ENCODE results near the gene COL26A1. TPM values are rescaled to one million over a fixed set of nuclear protein-coding genes. Genes with fewer than 3 reads are reported as not detected.

The COL26A1 gene
- total RNA-seq, 1 experiment from 2014 or later = 42.6 TPM

- Histone ChIP-seq H3K4me1 (ENCODE audit: insufficient read depth, low read length) (peaks cover 3% of the 10 kb centered on the region; the same call in 1 of the 2 replicates), H3K18ac (ENCODE audit: insufficient read length, low read depth, low read length) (no peak overlapping the region), H3K4me2 (ENCODE audit: insufficient read depth, insufficient read length, low read length) (no peak overlapping the region), H3K23me2 (ENCODE audit: insufficient read length, low read depth, low read length, poor library complexity, severe bottlenecking) (no peaks in the 10 kb centered on the region), H4K20me1 (ENCODE audit: control insufficient read depth, insufficient read depth, insufficient read length) (no peaks in the 10 kb centered on the region), H2BK120ac (ENCODE audit: low read depth, low read length, poor library complexity, severe bottlenecking) (no peak overlapping the region), H3K14ac (ENCODE audit: insufficient read depth, low read length) (no peak overlapping the region), H3K4ac (ENCODE audit: low read depth, low read length) (no peak overlapping the region), H3K27me3 (ENCODE audit: insufficient read depth, low read length) (no peaks in the 10 kb centered on the region), H4K5ac (ENCODE audit: insufficient read length, low read depth, low read length) (no peak overlapping the region), H3K9ac (ENCODE audit: extremely low read depth, insufficient read length, low read length) (no peak overlapping the region), H3T11ph (ENCODE audit: low read length) (no peak overlapping the region), H4K91ac (ENCODE audit: insufficient read length, low read depth, low read length) (no peak overlapping the region), H4K8ac (replicated peaks; ENCODE audit: insufficient read length, low read depth, low read length) (no peak overlapping the region), H2BK15ac (ENCODE audit: low read depth, low read length) (no peak overlapping the region), H2BK5ac (ENCODE audit: insufficient read length, low read length) (no peak overlapping the region), H3K79me2 (ENCODE audit: insufficient read depth, low read length) (no peaks in the 10 kb centered on the region), H3K27ac (ENCODE audit: insufficient read length, low read depth, low read length) (no peak overlapping the region), H2AK5ac (ENCODE audit: insufficient read length, low read length) (no peak overlapping the region), H3K9me3 (ENCODE audit: control insufficient read depth, low read depth, low read length) (no peaks in the 10 kb centered on the region), H3K56ac (ENCODE audit: insufficient read length, low read depth, low read length) (no peak overlapping the region), H2AFZ (ENCODE audit: low read length) (no peak overlapping the region), H3K79me1 (ENCODE audit: insufficient read depth, low read depth, low read length, poor library complexity, severe bottlenecking) (no peaks in the 10 kb centered on the region), H2BK12ac (ENCODE audit: insufficient read length, low read depth, low read length) (no peak overlapping the region), H2BK20ac (ENCODE audit: low read depth, low read length, poor library complexity, severe bottlenecking) (no peak overlapping the region), H3K23ac (ENCODE audit: insufficient read length, low read depth, low read length) (no peak overlapping the region)
- Mint-ChIP-seq H3K27me3 (ENCODE audit: low read depth) (no peaks in the 10 kb centered on the region), H3K27ac (peak overlapping the region in 2 of 3 experiments; percentile 21 to 77; a peak in 4 of 7 replicates), H3K36me3 (ENCODE audit: insufficient read depth in 1 of 3, low read depth in 3 of 3) (peaks cover 2 to 8% (median 6%) of the 10 kb centered on the region in 3 experiments; a peak in 5 of 7 replicates), H3K4me3 (peak overlapping the region in 1 of 2 experiments; percentile 9; a peak in 1 of 5 replicates), H3K4me1 (peaks cover 29 to 40% of the 10 kb centered on the region in 2 experiments), H3K9me3 (no peaks in the 10 kb centered on the region)
- DNase-seq = no peak
- no peak for TF ChIP-seq CTCF (conservative IDR thresholded peaks at IDR 0.05)
- WGBS (ENCODE audit: extremely low coverage, insufficient read length, low lambda C conversion rate) = no CpG with 5 or more reads among the region's 8 CpGs
Measured at GRCh38 chr7:101496017-101496416, 133.3 kb downstream of the COL26A1 start.
